Muscle of arm (tissue), 12 donors: ENCODE measurements around the gene VPS26C. TPM values are rescaled to one million over a fixed set of nuclear protein-coding genes. Genes with fewer than 3 reads are reported as not detected.

Experiments used
- DNase-seq: peaks from one replicate; pipeline ENCODE4 v3.0.0-alpha.2; 2013
- polyA plus RNA-seq, 12 donors: library from polyadenylated mRNA; unstranded; fragments of 120-200 nt; gene quantifications; one replicate each; pipeline ENCODE4 v1.2.1, GENCODE V29; 2013; ENCODE audit not compliant: insufficient read length in 12 of 12

VPS26C gene
- polyA plus RNA-seq, 12 donors: 28.1 to 48.8 (median 32.1) TPM; not detected in 1

DNA sequence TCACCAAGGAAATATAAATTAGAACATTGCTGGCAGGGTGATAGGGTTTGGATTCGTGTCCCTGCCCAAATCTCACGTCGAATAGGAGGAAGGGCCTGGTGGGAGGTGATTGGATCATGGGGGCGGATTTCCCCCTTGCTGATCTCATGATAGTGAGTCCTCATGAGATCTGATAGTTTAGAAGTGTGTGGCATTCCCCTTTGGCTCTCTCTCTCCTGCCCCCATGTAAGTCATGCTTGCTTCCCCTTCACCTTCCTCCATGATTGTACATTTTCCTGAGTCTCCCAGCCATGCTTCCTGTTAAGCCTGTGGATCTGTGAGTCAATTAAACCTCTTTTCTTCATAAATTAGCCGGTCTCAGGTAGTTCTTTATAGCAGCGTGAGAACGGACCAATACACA lies 60.6 kb downstream of the VPS26C start:
- no peak for DNase-seq

DNA sequence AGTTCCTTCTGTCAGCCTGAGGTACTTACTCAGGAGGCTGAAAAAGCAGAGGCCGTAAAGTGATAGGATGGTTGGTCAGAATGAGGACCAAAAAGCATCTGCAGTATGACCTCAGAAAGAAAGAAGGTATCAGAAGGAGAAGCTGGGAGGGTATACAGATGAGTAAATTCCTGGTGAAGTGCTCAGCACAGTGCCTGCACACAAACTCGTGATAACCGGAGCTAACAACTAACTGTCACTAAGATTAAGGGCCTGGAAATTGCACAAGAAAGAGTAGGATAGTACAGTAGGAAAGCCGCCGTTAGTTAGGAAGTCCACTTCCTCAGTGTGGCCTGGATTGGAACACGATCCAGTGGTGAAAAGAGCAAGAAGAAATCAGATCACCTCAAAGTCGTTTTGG lies 62.6 kb downstream of the VPS26C start:
- DNase-seq: no peak

DNA sequence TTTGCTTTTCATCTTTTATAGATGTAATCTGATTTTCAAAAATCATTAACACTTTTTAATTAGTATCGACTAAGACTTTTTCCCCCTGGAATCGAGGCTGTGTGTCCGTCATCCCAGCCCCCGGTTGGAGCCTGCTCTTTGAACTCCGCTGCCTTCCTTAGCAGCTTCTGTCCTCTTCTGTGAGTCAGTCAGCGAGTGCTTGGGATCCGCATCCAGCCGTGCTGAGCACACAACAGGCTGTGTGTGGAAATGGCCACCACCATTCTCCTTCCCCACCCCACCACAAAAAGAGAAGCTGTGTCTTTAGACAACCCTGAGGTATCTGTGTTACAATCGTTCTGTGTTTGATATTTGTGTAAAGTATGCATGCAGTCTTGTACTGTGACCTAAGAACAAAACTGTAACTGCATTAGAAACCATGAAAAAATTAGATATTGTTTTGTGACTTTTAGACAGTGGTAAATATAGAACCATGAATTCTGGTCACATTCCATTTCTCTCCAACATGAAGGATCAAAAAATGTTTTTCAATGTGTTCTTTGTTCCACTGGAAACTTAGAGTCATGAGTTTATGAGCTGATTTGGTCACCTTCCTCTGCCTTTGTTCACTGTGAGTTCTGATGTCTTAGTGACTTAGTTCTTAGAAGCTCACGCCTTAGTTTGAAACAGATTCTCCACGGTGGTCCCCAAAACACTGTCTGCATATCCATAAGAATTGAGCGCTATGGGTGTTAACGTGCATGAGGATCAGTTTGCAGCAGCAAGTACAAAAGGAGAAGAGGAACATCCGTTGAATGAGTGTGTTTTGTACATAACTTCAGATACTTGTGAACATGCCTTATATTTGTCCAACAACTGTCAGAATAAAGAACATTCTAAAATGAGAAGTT lies 64.7 kb downstream of the VPS26C start:
- no peak for DNase-seq

DNA sequence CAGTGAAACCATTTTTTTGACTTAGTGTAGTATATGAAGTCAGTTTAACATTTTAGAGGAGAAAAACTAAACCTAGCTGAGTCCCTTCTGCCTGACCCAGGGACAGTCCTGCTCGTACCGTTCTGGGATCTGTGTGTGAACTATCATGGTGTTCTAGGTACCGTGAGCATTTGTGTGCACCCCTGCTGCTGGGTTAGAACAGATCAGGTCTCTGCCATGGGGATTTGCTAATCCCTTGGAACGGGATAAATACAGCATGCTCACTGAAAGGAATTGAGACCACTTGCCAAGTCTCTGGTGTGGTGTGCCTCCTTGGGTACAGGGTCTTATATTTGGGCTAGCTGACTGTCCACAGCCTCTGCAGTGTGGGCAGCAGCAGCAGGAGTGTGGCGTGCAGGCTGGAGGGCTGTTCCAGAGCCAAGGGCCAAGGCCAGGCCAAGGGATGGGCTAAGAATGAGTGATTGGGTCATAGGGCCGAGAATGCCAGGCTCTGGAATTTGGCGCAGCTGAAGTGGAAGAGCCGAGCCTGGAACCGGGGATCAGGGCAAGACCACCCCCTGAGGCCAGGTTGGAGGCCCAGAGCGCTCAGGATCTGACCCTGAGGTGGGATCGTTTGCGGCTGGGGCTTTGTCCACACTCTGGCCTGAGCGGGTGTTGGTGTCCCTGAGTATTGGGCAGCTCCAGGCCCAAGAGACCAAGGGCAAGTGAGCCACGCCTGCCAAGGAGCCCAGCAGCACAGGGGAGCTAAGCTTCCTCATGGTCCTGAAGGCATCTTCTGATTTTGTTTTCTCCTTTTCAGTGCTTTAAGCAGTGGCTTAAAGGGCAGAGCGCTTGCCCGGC lies 66.3 kb downstream of the VPS26C start:
- no peak for DNase-seq

DNA sequence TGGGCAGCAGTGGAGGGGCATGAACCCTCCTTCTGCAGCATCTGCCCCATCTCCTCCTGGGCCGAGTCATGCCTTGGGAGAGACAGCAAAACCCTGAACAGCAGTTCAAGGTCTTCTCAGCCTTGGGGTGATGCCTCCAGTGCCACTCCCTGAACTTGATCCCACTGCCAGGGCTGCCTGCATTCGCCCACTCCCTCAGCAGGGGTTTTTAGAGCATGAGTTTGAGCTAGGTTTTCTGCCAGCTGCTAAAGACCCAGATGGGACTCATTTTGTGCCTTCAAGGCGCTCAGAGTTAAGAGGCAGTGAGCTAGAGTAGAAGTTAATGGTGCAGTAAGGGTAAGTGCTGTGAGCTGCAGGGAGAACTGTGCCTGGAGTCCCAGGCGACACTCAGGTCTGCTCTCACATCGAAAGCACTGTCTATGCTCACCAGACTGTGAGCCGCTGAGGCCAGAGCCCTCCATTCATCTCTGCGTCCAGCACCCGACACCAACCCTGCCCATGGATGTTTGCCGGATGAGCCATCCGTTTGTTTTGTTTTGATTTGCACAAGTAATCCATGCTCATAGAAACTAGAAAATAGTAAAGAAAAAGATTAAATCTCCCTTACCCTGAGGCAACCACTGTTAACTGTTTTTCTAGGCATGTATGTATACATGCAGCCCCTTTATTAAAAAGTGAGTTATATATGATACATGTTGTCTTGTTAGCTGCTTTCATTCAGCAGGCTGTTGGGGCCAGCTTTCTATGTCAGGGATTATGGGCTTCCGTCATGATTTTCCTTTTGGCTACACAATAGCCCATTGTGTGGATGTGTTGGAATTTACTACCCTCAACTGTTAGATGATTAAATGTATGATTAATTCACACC lies 67.8 kb downstream of the VPS26C start:
- no peak for DNase-seq

DNA sequence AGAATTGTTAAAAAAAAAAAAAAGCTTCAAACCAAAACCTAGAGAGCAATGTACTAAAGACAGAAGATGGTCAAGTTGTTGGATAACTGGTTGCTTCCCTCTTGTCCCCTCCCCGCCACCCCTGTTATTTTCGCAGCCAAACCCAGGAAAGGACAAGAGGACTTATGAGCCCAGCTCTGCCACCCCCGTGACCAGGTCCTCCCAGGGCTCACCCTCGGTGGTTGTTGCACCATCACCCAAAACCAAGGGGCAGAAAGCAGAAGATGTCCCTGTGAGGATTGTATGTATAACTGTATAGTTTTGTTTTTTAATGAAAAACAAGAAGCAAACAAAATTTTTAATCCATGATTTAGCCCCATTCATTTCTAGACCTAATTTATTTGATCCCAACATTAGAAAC lies 69.4 kb downstream of the VPS26C start:
- DNase-seq: no peak

DNA sequence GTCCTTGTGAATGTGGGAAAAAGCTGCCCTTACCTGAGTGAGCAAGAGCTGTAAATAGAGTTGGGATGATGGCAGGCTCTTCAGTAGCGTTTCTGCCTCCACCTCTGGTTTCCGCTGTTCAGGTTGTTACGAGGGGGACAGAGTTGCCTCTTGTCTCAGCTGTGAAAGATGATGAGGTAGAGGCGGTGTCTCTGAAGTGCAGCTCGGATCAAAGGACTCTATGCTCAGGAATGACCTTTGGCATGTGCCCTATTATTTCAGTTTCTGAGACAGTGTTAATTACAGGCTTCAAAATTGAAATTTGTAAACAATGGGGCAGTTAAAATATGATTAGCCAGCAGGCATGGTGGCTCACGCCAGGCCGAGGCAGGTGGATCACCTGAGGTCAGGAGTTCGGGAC lies 70.3 kb downstream of the VPS26C start:
- no peak for DNase-seq

DNA sequence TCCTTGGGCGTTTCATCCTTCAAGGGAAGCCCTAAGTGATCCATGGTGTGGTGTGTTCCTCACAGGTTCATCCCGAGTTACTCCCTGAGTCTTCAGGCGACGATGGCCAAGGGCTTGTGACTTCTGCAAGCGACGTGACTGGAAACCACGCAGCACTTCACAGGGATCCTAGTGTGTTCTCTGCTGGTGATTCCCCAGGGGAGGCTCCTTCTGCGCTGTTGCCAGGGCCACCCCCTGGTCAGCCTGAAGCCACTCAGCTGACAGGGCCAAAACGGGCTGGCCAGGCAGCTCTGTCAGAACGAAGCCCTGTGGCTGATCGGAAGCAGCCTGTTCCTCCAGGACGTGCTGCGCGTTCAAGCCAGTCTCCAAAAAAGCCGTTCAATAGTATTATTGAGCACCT lies 71.5 kb downstream of the VPS26C start:
- no peak for DNase-seq

DNA sequence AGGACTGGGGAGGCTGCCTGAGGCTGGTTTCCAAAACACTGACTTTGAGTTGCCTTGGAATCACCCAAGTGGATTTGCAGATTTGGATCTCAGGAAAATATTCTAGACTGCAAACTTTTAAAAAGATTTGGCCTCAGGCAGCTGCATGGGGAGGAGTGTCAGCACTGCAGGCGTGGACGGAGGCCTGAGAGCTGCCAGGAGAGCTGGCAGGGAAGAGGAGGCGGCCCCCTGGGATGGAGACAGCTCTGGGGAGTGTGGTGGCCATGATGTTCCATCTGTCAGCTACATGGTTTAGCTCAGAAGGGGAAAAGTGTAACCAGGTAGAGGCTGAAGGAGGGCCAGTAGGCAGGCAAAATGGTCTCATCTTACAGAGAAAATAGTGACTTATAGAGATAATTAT lies 72.1 kb downstream of the VPS26C start:
- no peak for DNase-seq

DNA sequence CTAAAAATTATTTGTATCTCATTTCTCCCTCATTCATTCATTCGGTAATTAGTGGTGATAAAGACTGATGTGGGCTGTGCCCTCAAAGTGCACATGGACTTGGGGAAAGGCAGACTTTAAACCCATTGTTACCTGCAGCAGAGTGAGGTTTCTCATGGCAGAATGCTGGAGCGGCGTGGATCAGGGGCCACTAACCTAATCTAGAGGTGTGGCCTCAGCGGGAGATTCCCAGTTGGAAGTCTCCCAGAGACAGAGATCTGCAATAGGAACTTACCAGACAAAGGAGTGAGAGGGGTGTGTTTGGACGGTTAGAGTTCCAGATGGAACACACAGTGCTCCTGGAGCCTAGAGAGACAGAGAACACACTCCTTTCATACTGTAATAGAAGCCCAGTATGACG lies 73.5 kb downstream of the VPS26C start:
- DNase-seq: no peak

DNA sequence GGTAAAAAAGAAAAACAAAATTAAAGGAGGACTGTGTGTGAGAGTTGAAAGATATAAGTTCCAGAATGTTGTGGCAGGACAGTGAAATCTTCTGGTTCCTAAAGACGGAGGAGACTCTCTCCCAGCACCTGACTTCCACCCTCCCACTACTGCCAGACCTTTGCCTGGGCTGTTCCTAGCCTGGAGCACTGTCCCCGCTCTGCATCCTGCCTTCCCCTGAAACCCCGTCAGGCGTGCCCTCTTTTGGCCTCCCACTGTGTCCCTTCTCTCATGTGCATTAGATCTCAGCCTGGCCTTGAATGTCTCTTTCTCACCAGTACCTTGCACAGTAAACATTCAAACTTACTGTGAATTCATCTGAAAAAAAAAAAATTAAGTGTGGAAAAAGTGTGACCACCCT lies 74.1 kb downstream of the VPS26C start:
- DNase-seq: no peak

DNA sequence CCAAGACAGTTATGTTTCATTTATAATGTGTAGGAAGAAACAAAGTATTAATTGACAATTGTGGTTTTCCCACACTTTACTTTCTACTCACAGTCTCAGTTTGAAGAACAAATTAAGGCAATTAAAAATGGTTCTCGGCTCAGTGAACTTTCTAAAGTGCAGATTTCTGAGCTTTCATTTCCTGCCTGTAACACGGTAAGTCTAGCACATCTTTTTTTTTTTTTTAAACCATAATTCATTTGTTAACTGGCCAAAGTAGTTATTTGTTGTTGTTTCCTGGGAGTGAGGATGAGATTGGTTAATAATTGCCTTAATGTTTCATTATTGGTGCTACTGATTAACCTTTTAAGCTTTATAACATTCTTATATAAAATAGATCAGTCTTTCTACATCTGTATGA lies 75.1 kb downstream of the VPS26C start:
- no peak for DNase-seq

DNA sequence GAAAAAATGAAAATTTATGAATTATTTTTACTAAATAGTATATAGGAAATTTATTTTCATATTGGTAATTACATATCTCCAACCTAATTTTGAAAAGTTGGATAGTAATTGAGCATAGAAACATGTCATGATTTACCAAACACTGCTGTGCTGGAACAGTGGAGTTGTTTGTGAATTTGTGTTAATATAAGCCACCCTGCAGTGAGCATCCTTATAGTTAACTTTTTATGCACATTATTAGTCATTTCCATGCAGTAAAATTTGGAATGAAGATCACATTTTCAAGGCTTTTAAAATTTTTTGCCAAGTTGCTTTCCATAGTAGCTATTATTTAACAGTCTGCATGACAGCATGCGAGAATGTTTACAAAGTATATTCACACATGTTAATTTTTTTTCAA lies 78.3 kb downstream of the VPS26C start:
- DNase-seq: no peak

DNA sequence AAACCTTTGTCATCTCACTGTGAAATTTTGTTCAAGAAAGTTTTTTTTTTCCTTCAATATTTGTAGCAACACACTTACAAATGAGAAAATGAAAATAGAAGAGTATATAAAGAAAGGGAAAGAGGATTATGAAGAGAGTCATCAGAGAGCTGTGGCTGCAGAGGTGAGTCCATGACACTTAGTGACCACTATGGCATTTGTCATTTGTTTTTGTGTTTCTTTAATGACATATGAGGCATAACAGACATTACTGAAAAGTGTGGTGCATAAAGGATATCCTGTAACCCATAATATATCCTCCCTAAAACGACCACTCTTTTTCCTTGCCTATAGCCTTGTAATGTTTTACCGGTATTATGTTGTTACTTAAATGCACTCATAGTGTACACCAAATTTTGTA lies 80.2 kb downstream of the VPS26C start:
- DNase-seq: no peak

DNA sequence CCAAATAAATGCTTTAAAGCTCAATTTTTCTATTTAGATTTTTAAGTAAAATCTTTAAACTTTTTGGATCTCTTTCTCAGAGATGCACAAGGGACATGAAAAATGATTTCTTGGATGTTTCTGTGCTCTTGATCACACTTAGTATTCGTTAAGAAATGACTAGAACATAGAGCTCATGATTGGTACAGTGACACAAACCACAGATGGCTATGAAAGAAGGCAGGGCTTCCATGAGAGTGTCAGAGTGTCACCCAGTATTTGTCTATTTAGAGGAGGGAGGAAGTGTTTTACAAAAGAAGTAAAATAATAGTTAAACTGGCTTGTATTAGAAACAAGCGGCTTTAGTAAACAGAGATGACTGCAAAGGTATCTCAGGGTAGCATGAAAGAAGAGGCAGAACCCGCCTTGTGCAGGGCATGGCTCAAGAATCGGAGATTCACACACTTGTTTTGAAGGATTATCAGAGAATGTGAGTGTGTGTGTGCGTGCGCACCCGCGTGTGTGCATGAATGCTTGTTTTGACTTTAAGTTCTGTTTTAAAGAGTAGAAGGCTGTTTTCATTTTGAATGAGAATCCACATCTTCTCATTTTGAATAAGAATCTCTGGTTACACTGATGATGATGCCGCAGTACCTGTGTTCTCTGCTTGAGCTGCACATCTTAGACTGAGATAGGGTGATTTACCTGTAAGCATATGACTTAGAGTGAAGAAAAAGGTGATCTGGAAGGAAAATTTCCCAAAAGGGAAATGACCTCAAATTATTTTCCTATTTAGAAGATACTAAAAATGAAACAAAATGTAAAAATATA lies 82.1 kb downstream of the VPS26C start:
- DNase-seq: no peak

DNA sequence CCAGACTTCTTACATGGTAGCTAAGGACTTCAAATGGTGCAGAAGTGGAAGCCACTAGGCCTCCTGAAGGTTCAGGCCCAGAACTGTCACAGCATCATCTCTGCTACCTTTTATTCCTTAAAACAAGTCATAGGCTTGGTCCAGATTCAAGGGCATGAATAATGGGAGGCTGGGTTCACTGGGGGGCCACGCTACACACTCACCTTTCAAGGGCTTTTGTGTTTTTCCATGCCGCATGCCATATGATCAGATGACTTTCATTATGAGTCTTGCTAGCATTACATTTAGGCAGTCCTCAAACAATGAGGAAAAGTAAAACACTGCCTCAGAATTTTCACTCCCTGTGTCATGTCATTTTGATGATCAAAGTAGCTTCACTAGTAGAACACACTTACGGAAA lies 83.4 kb downstream of the VPS26C start:
- no peak for DNase-seq

DNA sequence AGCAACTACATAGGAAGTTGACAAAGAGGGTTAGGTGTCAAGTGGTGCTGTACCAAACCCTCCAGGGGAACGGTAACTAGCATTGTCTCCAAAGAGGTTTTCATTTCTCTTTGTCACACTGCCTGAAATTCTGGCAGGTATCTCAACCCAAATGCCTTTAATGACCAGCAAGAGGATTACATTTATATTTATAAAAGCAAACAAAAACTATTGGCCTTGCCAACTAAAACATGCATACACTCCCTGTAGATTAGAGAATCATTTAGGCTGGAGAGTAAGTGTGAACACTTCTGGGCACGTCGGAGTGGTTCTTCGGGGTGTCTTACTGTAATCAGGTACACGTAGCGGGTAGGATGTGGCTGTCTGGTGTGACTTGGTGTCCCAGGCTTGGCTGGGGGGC lies 84.9 kb downstream of the VPS26C start:
- no peak for DNase-seq

DNA sequence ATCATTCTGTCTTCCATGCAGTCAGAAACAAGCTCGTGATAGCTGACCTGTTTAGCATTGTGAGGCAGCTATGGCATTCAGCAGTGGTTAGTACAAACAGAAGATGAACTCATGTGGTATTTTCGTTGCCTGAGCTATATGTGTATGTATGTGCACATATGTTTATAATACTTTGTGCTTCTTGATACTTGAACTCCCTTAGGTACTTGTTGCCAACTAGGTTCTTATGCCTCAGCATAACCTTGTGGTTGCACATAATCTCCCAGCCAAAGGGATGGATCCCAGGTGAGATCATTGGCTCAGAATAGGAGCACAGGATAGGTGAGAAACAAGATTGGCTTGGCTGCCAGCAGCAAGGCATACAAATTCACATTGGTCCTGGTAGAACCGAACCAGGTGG lies 86.1 kb downstream of the VPS26C start:
- peak; percentile 8 for DNase-seq

DNA sequence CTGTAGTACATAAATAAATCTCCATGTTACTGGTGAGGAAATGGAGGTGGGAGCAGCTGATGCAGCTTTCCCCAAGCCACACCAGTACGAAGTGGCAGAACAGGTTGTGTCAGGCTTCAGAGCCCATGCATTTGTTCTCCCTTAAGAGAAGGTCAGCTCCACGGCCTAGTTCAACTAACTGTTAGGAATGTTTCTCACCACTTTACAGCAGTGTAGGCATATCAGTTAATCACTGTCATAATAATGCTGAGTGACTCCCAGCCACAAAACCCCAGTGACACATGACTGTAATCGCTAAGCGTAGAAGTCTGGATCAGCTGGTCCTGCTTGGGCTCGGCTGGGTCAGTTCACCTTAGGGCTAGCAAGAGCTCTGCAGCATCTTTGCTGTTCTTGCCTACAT lies 90.4 kb downstream of the VPS26C start:
- no peak for DNase-seq
